GM20000 (cell line): ENCODE results near the gene ZFAND4.
A peak's percentile ranks its signal among the peaks of the same experiment; 100 is the strongest.
"Not testable (repeated sequence)": the region's sequence is repeated elsewhere in the genome, so short reads cannot be mapped to it uniquely, and the experiment has no call there.

ENCODE experiments used
- DNase-seq: peaks from one replicate; pipeline ENCODE4 v3.0.0; 2012; ENCODE audit warnings: low spot score
- TF ChIP-seq, protein P1 (sequence below): IDR thresholded peaks from 2 replicates; pipeline ENCODE4 v1.5.1; 2012; ENCODE audit warnings: mild to moderate bottlenecking, control low read depth; ENCODE audit errors: extremely low read depth, missing control alignments

ZFAND4 gene

DNA sequence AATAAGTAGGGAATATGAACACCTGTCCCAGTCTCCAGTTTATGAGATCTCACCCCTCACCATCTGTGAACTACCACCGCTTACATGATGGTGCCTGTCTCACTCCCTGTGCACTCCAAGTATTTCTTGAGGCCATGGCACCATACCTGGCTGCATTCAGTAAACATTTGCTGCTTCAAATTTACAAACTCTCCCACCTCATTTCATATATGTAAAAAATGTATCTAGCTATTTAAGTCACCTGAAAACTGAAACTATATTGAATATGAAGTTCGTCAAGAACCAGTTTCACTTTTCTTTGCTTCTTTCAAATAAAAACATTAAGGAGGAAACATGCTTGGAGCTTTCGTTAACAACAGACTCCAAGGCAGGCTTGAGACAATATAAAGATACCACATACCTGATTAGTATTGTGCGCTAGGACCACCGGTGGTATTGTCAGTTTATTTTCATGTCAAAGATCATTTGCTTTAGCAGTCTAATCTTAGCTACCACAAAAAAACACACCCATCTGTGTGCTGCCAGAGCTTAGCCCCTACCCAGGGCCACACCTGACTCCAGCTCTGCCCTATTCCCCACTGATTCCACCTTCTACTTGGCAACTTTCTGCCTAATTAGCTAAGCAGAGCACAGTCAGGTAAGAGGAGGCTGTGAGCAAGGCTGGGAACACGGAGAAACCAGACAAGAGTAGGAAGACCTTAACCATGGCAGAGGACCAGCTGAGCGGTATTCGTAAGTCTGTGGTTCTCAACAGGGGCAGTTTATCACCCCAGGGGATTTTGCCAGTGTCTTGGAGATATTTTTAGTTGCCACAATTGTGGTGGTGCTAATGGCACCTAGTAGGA, 92.0 kb downstream of the ZFAND4 start:
- TF ChIP-seq, protein P1, sequence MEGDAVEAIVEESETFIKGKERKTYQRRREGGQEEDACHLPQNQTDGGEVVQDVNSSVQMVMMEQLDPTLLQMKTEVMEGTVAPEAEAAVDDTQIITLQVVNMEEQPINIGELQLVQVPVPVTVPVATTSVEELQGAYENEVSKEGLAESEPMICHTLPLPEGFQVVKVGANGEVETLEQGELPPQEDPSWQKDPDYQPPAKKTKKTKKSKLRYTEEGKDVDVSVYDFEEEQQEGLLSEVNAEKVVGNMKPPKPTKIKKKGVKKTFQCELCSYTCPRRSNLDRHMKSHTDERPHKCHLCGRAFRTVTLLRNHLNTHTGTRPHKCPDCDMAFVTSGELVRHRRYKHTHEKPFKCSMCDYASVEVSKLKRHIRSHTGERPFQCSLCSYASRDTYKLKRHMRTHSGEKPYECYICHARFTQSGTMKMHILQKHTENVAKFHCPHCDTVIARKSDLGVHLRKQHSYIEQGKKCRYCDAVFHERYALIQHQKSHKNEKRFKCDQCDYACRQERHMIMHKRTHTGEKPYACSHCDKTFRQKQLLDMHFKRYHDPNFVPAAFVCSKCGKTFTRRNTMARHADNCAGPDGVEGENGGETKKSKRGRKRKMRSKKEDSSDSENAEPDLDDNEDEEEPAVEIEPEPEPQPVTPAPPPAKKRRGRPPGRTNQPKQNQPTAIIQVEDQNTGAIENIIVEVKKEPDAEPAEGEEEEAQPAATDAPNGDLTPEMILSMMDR, result no peak
- DNase-seq, result peak; percentile 51

DNA sequence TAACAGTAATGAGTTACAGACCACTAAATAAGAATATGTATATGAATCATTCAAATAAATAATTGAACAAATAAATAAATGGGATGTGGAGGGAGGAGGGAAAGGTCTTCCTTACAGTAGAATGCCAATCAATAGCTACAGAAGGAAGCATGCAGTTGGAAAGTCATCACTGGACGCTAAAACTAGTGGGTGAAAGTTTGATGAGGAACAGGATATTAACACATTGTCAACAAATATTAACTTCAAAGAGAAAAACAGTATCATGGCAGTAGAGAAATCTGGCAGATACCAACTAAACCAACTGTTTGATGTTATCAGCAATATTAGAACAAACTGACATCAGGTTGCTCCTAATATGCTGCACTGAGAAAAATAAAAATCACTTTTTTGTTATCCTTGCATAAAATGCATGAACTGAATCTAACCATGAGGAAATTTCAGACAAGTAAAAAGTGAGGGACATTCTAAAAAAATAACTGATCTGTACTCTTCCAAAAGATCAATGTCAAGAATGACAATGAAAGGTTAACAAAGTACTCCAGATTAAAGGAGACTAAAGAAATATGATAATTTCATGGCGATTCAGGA, 94.1 kb downstream of the ZFAND4 start:
- DNase-seq, result no peak
- TF ChIP-seq, protein P1, result no peak

DNA sequence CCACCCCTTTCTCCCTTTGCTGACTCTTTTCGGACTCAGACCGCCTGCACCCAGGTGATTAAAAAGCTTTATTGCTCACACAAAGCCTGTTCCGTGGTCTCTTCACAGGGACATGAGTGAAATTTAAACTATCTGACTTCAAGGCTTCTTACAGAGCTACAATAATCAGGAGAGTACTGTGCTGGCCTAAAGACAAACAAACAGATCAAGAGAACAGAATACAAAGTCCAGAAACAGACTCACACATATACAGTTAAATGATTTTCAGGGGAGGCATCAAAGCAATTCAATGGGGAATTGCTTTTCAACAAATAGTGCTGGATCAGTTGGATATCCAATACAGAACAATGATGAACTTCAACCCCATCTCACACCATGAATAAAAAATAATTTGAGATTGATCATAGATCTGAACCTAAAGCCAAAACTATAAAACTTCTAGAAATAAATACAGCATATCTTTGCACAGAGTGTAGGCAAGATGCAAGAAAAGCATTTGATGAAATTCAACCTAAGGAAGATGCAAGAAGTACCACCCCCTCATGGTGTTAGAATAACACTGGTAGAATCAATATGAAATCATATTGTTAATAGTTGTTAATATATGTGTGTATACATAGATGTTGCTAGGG, 96.5 kb downstream of the ZFAND4 start:
- DNase-seq, result no peak
- TF ChIP-seq, protein P1, result no peak

DNA sequence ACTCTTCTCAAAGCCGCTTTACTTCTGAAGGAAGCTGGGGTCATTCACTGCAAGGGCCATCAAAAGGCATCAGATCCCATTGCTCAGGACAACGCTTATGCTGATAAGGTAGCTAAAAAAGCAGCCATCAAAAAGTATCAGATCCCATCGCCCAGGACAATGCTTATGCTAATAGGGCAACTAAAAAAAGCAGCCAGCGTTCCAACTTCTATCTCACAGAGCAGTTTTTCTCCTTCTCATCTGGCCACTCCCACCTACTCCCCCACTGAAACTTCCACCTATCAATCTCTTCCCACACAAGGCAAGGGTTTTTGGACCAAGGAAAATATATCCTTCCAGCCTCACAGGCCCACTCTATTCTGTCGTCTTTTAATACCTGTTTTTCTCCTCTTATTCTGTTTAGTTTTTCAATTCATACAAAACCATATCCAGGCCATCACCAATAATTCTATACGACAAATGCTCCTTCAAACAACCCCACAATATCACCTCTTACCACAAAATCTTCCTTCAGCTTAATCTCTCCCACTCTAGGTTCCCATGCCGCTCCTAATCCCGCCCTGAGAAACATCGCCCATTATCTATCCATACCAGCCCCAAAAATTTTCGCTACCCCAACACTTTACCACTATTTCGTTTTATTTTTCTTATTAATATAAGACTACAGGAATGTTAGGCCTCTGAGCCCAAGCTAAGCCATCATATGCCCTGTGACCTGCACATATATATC, 97.4 kb downstream of the ZFAND4 start:
- not testable (repeated sequence) for DNase-seq

- TF ChIP-seq, protein P1, result no peak
Observed at GRCh38 chr10:45569471-45569870, 103.1 kb downstream of the ZFAND4 start.

DNA sequence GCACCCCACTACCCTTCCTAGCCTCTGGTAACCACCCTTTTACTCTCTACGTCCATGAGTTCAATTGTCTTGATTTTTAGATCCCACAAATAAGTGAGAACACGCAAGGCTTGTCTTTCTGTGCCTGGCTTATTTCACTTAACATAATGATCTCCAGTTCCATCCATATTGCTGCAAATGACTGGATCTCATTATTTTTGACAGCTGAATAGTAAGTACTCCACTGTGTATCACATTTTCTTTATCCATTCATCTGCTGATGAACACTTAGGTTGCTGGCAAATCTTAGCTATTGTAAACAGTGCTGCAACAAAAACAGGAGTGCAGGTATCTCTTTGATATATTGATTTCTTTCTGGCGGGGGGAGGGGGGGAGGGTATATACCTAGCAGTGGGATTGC, 106.2 kb downstream of the ZFAND4 start:
- TF ChIP-seq, protein P1, result no peak
- no peak for DNase-seq

More at GRCh38 chr10:45569471-45569870, 103.1 kb downstream of the ZFAND4 start:
- no peak for DNase-seq
